WTC11 (cell line): Measurements from ENCODE around the gene PPP1R3C. TPM values are rescaled to one million over a fixed set of nuclear protein-coding genes. Genes with fewer than 3 reads are reported as not detected.

ENCODE experiments used
- ATAC-seq: fragments of 200-7000 bp; cut with Tn5 transposase; 2 replicates; pipeline ENCODE4 v1.10.0; 2021; ENCODE audit warnings: mild to moderate bottlenecking, moderate library complexity
- CTCF ChIA-PET: fragments of 300-600 bp; sonication (Branson Sonifier 250); formaldehyde crosslinking; loops from one replicate; lab custom pipeline; 2021; ENCODE audit warnings: antibody characterized with exemption; lab: Charles Lee
- POLR2A ChIA-PET: fragments of 350-600 bp; sonication (Branson Sonifier 250); formaldehyde crosslinking; loops from one replicate; lab custom pipeline; 2021; ENCODE audit warnings: antibody characterized with exemption; lab: Charles Lee
- DNase-seq: peaks from one replicate; pipeline ENCODE4 v3.0.0; 2021; ENCODE audit warnings: low spot score
- H3K27ac Mint-ChIP-seq: 2 replicates; pipeline ENCODE4 v1.8.0; 2021; ENCODE audit warnings: mixed read lengths
- H3K27me3 Mint-ChIP-seq: 2 replicates; pipeline ENCODE4 v1.8.0; 2021; ENCODE audit warnings: low read depth, mild to moderate bottlenecking, moderate library complexity, mixed read lengths
- H3K36me3 Mint-ChIP-seq: 2 replicates; pipeline ENCODE4 v1.8.0; 2021; ENCODE audit warnings: mixed read lengths
- H3K4me1 Mint-ChIP-seq: 2 replicates; pipeline ENCODE4 v1.8.0; 2022; ENCODE audit warnings: mixed read lengths
- H3K4me3 Mint-ChIP-seq: 2 replicates; pipeline ENCODE4 v1.8.0; 2021; ENCODE audit warnings: mild to moderate bottlenecking, moderate library complexity, mixed read lengths
- H3K9me3 Mint-ChIP-seq: 2 replicates; pipeline ENCODE4 v1.8.0; 2021; ENCODE audit warnings: mixed read lengths
- ATF1 ChIP-seq: sonication (generic); formaldehyde crosslinking; IDR thresholded peaks from 2 replicates; pipeline ENCODE4 v1.8.1; 2023; ENCODE audit warnings: mild to moderate bottlenecking, moderate library complexity, missing genetic modification reagents
- CBFB ChIP-seq: sonication (generic); formaldehyde crosslinking; IDR thresholded peaks from 2 replicates; pipeline ENCODE4 v1.8.1; 2022; ENCODE audit warnings: mild to moderate bottlenecking, low read depth, missing genetic modification reagents
- CDX4 ChIP-seq: fragments of 250-450 bp; sonication (Bioruptor Pico); IDR thresholded peaks from 2 replicates; pipeline ENCODE4 v1.9.0; 2021; ENCODE audit warnings: moderate library complexity, mild to moderate bottlenecking, inconsistent platforms, borderline replicate concordance
- CREM ChIP-seq: sonication (generic); formaldehyde crosslinking; IDR thresholded peaks from 2 replicates; pipeline ENCODE4 v1.8.1; 2022; ENCODE audit warnings: mild to moderate bottlenecking, missing genetic modification reagents, moderate library complexity
- E2F1 ChIP-seq: sonication (generic); formaldehyde crosslinking; IDR thresholded peaks from 2 replicates; pipeline ENCODE4 v1.8.0; 2022; ENCODE audit warnings: mild to moderate bottlenecking, missing genetic modification reagents
- E2F5 ChIP-seq: sonication (generic); formaldehyde crosslinking; IDR thresholded peaks from 2 replicates; pipeline ENCODE4 v1.8.1; 2022; ENCODE audit warnings: mild to moderate bottlenecking, moderate library complexity, missing genetic modification reagents
- EMX1 ChIP-seq: fragments of 250-450 bp; sonication (Bioruptor Pico); IDR thresholded peaks from 2 replicates; pipeline ENCODE4 v1.8.0; 2021; ENCODE audit warnings: mild to moderate bottlenecking
- FOXJ3 ChIP-seq: sonication (generic); formaldehyde crosslinking; IDR thresholded peaks from 2 replicates; pipeline ENCODE4 v1.9.0; 2021; ENCODE audit warnings: missing genetic modification reagents, mild to moderate bottlenecking, borderline replicate concordance
- GTF2I ChIP-seq: fragments of 250-450 bp; sonication (Bioruptor Pico); conservative IDR thresholded peaks from 2 replicates; pipeline ENCODE4 v1.4.0; 2021; ENCODE audit warnings: mild to moderate bottlenecking
- KAT7 ChIP-seq: sonication (generic); formaldehyde crosslinking; IDR thresholded peaks from 2 replicates; pipeline ENCODE4 v1.8.1; 2023; ENCODE audit warnings: missing genetic modification reagents, mild to moderate bottlenecking, borderline replicate concordance
- MLX ChIP-seq: sonication (generic); formaldehyde crosslinking; IDR thresholded peaks from 2 replicates; pipeline ENCODE4 v1.8.1; 2023; ENCODE audit warnings: mild to moderate bottlenecking, missing genetic modification reagents, moderate library complexity
- NFATC4 ChIP-seq: fragments of 250-450 bp; sonication (Bioruptor Pico); IDR thresholded peaks from 2 replicates; pipeline ENCODE4 v1.9.0; 2021; ENCODE audit warnings: mild to moderate bottlenecking
- NFE2L1 ChIP-seq: sonication (generic); formaldehyde crosslinking; IDR thresholded peaks from 2 replicates; pipeline ENCODE4 v1.8.1; 2023; ENCODE audit warnings: missing genetic modification reagents
- NR1H2 ChIP-seq: sonication (generic); formaldehyde crosslinking; IDR thresholded peaks from 2 replicates; pipeline ENCODE4 v1.9.0; 2021; ENCODE audit warnings: mild to moderate bottlenecking, moderate library complexity, missing genetic modification reagents
- OVOL2 ChIP-seq: fragments of 250-450 bp; sonication (Bioruptor Pico); IDR thresholded peaks from 2 replicates; pipeline ENCODE4 v1.9.0; 2021; ENCODE audit warnings: mild to moderate bottlenecking, borderline replicate concordance
- PREB ChIP-seq: sonication (generic); formaldehyde crosslinking; IDR thresholded peaks from 2 replicates; pipeline ENCODE4 v1.8.1; 2022; ENCODE audit warnings: mild to moderate bottlenecking, missing genetic modification reagents, moderate library complexity, borderline replicate concordance
- SP1 ChIP-seq: sonication (generic); formaldehyde crosslinking; conservative IDR thresholded peaks from 2 replicates; pipeline ENCODE4 v1.8.1; 2022; ENCODE audit warnings: missing genetic modification reagents
- STAT6 ChIP-seq: sonication (generic); formaldehyde crosslinking; conservative IDR thresholded peaks from 2 replicates; pipeline ENCODE4 v1.8.1; 2023; ENCODE audit warnings: mild to moderate bottlenecking, low read depth, missing genetic modification reagents, moderate library complexity
- ZBTB21 ChIP-seq: sonication (generic); formaldehyde crosslinking; IDR thresholded peaks from 2 replicates; pipeline ENCODE4 v1.8.1; 2023; ENCODE audit warnings: mild to moderate bottlenecking, missing genetic modification reagents, borderline replicate concordance
- ZNF219 ChIP-seq: sonication (generic); formaldehyde crosslinking; IDR thresholded peaks from 2 replicates; pipeline ENCODE4 v1.8.0; 2023; ENCODE audit warnings: missing genetic modification reagents, mild to moderate bottlenecking, borderline replicate concordance
- ZNF263 ChIP-seq: sonication (generic); formaldehyde crosslinking; IDR thresholded peaks from 2 replicates; pipeline ENCODE4 v1.8.1; 2022; ENCODE audit warnings: low read depth, mild to moderate bottlenecking, moderate library complexity, missing genetic modification reagents
- total RNA-seq: library from RNA; stranded (reverse); gene quantifications from 3 replicates; pipeline ENCODE4 v1.2.3, GENCODE V29; 2021

The PPP1R3C gene
- total RNA-seq, 1 experiment from 2014 or later: 1.5 TPM

GRCh38 chr10:91598211-91598977, 34.5 kb downstream of the PPP1R3C start:
- TF ChIP-seq ZBTB21 (CRISPR knock-in tag) (no peak), KAT7 (CRISPR knock-in tag) (no peak), NFATC4 (CRISPR knock-in tag) (no peak), NFE2L1 (no peak), NR1H2 (CRISPR knock-in tag) (no peak), GTF2I (no peak), MLX (CRISPR knock-in tag) (no peak), FOXJ3 (CRISPR knock-in tag) (no peak), EMX1 (CRISPR knock-in tag) (no peak), ZNF263 (CRISPR knock-in tag) (no peak), CBFB (CRISPR knock-in tag) (no peak), E2F1 (CRISPR knock-in tag) (no peak), CREM (CRISPR knock-in tag) (no peak)
- peaks cover 2% of the 10 kb centered on the region; the same call in 1 of the 2 replicates for H3K4me1 Mint-ChIP-seq
- no peak for ATAC-seq
- H3K27me3 Mint-ChIP-seq: no peaks in the 10 kb centered on the region
- no peak overlapping the region for H3K27ac Mint-ChIP-seq
- H3K4me3 Mint-ChIP-seq: no peak overlapping the region
- no peak for DNase-seq
- ChIA-PET POLR2A (no interaction called here), CTCF (interaction anchor here (1.1 to 1.5 kb wide), 2 partner anchors 47 to 300 kb away, joined by 4 to 5 read pairs; no protein-coding TSS in a partner anchor)
- no peaks in the 10 kb centered on the region for H3K9me3 Mint-ChIP-seq
- no peaks in the 10 kb centered on the region for H3K36me3 Mint-ChIP-seq

GRCh38 chr10:91597197-91597881, 35.5 kb downstream of the PPP1R3C start:
- ChIA-PET CTCF (interaction anchor here (1.0 to 1.5 kb wide), 2 partner anchors 35 to 299 kb away, joined by 3 to 5 read pairs; partner anchors contain the start of gene PPP1R3C), POLR2A (no interaction called here)
- TF ChIP-seq PREB (CRISPR knock-in tag): no peak
- TF ChIP-seq SP1 (CRISPR knock-in tag): no peak
- Mint-ChIP-seq H3K27me3 (no peaks in the 10 kb centered on the region), H3K36me3 (no peaks in the 10 kb centered on the region), H3K9me3 (no peaks in the 10 kb centered on the region), H3K27ac (no peak overlapping the region), H3K4me3 (no peak overlapping the region), H3K4me1 (peaks cover 2% of the 10 kb centered on the region; the same call in 1 of the 2 replicates)
- DNase-seq (no peak), ATAC-seq (no peak)

GRCh38 chr10:91596825-91597196, 36.1 kb downstream of the PPP1R3C start:
- CTCF ChIA-PET: interaction anchor here (1.0 kb wide), 1 partner anchor 36 kb away, joined by 3 read pairs; the partner anchor contains the start of gene PPP1R3C
- POLR2A ChIA-PET: no interaction called here
- Mint-ChIP-seq H3K4me1 (peaks cover 2% of the 10 kb centered on the region; the same call in 1 of the 2 replicates), H3K27ac (no peak overlapping the region), H3K9me3 (no peaks in the 10 kb centered on the region), H3K36me3 (no peaks in the 10 kb centered on the region), H3K4me3 (no peak overlapping the region), H3K27me3 (no peaks in the 10 kb centered on the region)
- TF ChIP-seq OVOL2 (CRISPR knock-in tag) (no peak), CDX4 (CRISPR knock-in tag) (no peak), ATF1 (CRISPR knock-in tag) (no peak), ZNF219 (no peak), E2F5 (no peak), STAT6 (CRISPR knock-in tag) (no peak)
- ATAC-seq (no peak), DNase-seq (no peak)
